K562 treated with DMSO at 1 percent for 12 hours (cell line): ENCODE data around the gene TMEM125. TPM values are rescaled to one million over a fixed set of nuclear protein-coding genes. Genes with fewer than 3 reads are reported as not detected.

Experiments used
- total RNA-seq: library from RNA; unstranded; fragments of 300-600 nt; gene quantifications from 2 replicates; pipeline ENCODE4 v1.2.3, GENCODE V29; 2022; ENCODE audit not compliant: insufficient read depth

The TMEM125 gene
- 0.37 and 0.49 TPM in 2 replicates for total RNA-seq

DNA sequence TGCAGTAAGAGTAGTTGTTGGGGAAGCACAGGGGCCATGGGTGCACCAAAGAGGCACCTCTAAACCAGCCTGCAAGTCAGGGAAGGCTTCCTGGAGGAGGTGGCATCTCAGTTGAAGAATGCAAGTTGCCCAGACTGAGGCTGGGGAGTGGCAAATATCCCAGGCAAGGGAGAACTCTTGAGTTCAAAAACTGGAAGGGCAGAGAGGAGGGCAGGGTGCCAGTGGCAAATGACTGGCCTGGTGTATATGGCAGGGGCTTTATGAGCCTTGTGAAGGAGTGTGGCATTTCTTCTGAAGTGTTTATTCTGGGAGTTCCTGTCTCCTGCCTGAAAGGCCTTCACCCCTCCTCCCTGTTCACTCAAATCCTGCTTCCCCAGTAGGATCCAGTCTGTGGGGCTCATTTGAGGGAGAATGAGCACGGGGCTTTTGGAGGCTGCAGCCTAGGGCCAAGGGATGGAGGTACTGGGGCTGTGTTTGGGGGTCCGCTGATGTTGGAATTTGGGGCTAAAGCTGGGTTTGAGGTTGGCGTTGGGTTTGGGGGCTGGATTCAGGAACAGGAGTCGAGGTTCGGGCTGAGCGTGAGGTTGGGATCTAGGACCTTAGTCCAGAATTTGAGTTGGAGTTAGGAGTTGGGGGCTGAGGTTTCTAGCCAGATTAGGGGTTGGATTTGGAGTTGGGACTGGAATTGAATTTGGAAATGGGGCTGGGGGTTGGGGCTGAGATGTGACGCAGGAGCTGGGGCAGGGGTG is at the start of gene TMEM125:
TMEM125 (plus strand) TSS at position 357 of the 749 bp plus-strand sequence. CDS start 2,740 bp downstream, outside the sequence.

DNA sequence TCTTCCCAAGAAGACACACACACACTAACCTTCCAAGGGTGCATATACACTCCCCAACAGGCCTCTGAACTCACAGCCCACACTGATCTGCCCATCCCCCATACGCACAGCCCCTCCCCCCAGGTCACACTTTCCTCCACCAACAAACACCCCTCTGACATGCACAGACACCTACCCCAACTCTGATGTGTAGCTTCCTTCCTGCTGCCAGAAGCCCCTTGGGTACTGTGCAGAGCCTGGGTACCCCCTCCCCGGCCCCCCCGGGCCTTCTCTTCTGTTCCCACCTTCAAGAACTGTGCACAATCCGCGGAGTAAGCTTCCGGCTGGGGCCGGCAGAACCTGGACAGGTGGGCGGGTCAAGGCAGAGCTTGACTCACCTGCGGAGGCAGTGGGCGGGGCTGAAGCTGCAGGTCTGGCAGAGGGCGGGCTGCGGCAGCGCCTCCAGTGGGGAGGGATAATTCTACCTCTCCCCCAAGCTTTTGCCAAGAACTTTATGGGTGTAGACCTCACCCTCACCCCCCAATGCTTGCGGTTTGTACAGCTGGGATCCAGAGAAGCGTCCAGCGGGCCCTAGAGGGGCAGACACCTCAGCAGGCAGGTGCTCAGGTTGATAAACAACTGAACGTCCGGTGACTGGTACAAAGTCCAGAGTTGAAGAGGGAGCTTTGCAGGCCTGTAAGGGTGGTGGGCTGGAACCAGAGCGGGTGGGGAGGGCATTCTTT is 15.6 kb downstream of the TMEM125 start, which contains the start of gene C1orf210:
C1orf210 (minus strand) TSS at position 313 of the 722 bp plus-strand sequence. CDS start 2,311 bp downstream, outside the sequence.

DNA sequence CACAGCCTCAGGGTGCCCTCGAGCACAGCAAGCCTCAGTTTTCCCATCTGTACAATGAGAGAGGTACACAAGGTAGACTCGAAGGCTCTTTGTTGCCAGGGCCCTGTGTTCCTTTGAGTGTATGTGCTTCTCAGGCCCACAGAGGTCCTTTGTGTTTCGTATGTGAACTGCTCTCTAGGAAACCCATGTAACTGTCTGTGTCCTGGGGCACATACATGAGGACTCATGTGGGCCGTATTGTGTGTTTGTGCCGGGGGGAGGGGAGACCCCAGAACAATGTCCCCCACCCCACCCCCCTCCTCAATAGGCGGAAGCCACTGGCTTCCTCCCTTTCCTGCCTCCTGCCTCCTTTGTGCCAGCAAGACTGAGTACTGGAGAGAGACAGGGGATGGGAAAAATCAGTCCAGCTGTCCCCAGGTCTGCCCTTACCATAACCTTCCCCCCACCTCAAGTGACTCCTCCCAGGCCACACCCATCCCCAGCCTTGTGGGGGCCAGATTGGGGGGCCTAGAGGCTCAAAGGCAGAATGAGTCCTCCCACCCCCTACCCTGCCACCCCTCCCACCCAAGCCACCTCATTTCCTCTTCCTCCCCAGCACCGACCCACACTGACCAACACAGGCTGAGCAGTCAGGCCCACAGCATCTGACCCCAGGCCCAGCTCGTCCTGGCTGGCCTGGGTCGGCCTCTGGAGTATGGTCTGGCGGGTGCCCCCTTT is 30.8 kb downstream of the TMEM125 start, which contains the start of gene TIE1:
TIE1 (plus strand) TSS at position 605 of the 717 bp plus-strand sequence; CDS start at position 695, 90 bp downstream.

Other genes with a start within 250 kb of the TMEM125 start
- 79.3 and 83.8 TPM in 2 replicates for gene EBNA1BP2, start 97.7 kb upstream of the TMEM125 start, total RNA-seq
- gene CFAP57, start 97.7 kb upstream of the TMEM125 start, total RNA-seq = not detected in 2 replicates
- gene C1orf210, start 15.6 kb downstream of the TMEM125 start, total RNA-seq = not detected in 2 replicates
- not detected in 2 replicates for gene TIE1, start 31.0 kb downstream of the TMEM125 start, total RNA-seq
- gene MPL, start 67.8 kb downstream of the TMEM125 start, total RNA-seq = not detected in 2 replicates
- 133 and 164 TPM in 2 replicates for gene CDC20, start 89.0 kb downstream of the TMEM125 start, total RNA-seq
- gene ELOVL1, start 98.0 kb downstream of the TMEM125 start, total RNA-seq = 85.5 and 124 TPM in 2 replicates
- gene MED8, start 119.8 kb downstream of the TMEM125 start, total RNA-seq = 53.9 and 68.7 TPM in 2 replicates
- 7.7 and 29.5 TPM in 2 replicates for gene SZT2, start 119.9 kb downstream of the TMEM125 start, total RNA-seq
- 8.6 and 12.1 TPM in 2 replicates for gene HYI, start 183.9 kb downstream of the TMEM125 start, total RNA-seq